HepG2 (cell line): ENCODE results near the gene RAD18.

Experiments used
- NONO ChIP-seq, 2 experiments: fragments of 450-650 bp in 1 of 2; sonication (generic) in 1 of 2; formaldehyde crosslinking in 1 of 2; IDR thresholded peaks in 1 of 2; conservative IDR thresholded peaks in 1 of 2; 2 replicates each; pipeline versions ENCODE4 v1.6.1 to v1.8.0; 2017 to 2022; ENCODE audit warnings: mild to moderate bottlenecking in 1 of 2, missing genetic modification reagents in 1 of 2, moderate library complexity in 1 of 2
- ZNF724P ChIP-seq: sonication (generic); formaldehyde crosslinking; IDR thresholded peaks from 2 replicates; pipeline ENCODE4 v1.8.0; 2022; ENCODE audit warnings: missing genetic modification reagents, borderline replicate concordance
- TF ChIP-seq, protein P1 (sequence below): sonication (generic); formaldehyde crosslinking; IDR thresholded peaks from 2 replicates; pipeline ENCODE4 v1.5.0; 2020; ENCODE audit warnings: mild to moderate bottlenecking, missing genetic modification reagents, moderate library complexity

DNA sequence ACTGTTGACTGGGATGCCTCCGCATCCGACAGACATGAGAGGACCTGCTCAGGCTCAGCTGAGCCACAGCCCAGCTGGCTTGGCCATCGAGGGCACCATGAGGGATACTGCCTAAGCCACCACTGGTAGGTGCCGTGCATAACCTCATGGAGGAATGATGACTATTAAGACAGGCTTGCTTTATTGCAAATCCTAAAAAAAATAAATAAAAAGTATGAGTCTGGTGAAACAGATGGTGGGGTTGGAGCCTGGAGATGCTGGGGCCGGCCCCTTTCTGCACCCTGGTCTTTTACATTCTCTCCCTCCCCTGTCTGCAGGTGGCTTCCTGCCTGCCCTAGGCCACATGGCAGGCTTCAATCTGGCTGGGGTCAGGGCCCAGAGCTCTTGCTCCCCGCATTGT, 24.0 kb upstream of the RAD18 start:
- no peak for TF ChIP-seq NONO (IDR thresholded peaks at IDR 0.05)
- no peak for TF ChIP-seq NONO (CRISPR knock-in tag; conservative IDR thresholded peaks at IDR 0.05)
- TF ChIP-seq, protein P1, sequence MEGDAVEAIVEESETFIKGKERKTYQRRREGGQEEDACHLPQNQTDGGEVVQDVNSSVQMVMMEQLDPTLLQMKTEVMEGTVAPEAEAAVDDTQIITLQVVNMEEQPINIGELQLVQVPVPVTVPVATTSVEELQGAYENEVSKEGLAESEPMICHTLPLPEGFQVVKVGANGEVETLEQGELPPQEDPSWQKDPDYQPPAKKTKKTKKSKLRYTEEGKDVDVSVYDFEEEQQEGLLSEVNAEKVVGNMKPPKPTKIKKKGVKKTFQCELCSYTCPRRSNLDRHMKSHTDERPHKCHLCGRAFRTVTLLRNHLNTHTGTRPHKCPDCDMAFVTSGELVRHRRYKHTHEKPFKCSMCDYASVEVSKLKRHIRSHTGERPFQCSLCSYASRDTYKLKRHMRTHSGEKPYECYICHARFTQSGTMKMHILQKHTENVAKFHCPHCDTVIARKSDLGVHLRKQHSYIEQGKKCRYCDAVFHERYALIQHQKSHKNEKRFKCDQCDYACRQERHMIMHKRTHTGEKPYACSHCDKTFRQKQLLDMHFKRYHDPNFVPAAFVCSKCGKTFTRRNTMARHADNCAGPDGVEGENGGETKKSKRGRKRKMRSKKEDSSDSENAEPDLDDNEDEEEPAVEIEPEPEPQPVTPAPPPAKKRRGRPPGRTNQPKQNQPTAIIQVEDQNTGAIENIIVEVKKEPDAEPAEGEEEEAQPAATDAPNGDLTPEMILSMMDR: no peak
- TF ChIP-seq ZNF724P (CRISPR knock-in tag): no peak
